Bone marrow (tissue), 2 donors: Measurements from ENCODE around the gene RFPL2.
"Not testable (repeated sequence)": the region's sequence is repeated elsewhere in the genome, so short reads cannot be mapped to it uniquely, and the experiment has no call there.

Experiments used
- DNase-seq, 2 donors: peaks; one replicate each; lab custom pipeline; 2025; lab: John Stamatoyannopoulos, UW

RFPL2 gene

DNA sequence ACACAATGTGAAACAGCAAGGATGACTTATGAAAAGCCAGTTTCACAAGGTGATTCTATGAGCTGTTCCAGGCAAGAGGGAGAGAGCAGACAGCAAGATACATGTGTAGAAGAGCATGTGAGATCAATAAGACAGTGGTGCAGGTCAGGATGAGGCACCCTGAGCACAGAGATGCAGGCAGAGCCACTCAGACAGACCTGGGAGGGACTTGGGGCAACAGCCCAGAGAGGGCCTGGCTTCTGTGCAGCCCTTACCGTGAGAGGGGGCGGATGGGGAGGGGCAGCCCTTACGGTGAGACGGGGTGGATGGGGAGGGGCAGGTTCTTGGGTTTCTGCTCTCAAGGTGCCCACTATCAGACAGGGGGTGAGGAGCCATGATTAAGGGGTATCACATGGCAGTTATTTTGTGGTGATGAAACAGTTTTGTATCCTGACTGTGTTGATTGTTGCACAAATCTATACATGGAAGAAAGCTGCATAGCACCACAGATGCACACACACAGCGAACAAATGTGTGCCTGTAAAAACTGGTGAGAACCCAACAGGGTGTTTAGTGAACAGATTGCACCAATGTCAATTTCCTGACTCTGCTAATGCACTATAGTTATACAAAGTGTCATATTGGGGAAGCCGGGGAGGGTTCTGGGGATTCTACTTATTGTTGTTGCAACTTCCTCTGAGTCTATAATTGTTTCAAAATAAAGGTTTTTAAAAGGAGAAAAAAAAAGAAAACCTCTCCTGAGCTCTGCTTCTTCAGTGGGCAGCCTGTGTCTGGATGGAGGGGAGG lies 40.6 kb downstream of the RFPL2 start:
- peak in 1 of 2 donors; percentile 8 for DNase-seq

DNA sequence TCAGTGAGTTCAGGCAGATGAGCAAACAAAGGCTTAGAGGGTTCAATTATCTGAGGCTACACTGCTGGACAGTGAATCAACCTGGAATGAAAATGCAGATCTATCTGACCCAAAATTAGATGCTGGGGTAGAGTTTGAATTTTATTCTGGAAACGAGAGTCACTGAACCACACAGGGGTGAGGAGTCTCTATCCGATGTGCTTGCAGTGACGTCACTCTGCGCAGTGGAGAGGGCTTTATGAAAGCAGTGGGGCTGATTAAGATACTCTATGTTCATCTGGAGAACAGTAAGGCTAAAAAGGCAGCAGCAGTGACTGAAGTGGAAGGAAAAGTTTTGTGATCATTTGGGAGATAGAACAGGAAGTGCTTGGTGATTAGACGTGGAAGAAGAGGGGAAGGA lies 44.5 kb downstream of the RFPL2 start:
- not testable (repeated sequence) for DNase-seq

DNA sequence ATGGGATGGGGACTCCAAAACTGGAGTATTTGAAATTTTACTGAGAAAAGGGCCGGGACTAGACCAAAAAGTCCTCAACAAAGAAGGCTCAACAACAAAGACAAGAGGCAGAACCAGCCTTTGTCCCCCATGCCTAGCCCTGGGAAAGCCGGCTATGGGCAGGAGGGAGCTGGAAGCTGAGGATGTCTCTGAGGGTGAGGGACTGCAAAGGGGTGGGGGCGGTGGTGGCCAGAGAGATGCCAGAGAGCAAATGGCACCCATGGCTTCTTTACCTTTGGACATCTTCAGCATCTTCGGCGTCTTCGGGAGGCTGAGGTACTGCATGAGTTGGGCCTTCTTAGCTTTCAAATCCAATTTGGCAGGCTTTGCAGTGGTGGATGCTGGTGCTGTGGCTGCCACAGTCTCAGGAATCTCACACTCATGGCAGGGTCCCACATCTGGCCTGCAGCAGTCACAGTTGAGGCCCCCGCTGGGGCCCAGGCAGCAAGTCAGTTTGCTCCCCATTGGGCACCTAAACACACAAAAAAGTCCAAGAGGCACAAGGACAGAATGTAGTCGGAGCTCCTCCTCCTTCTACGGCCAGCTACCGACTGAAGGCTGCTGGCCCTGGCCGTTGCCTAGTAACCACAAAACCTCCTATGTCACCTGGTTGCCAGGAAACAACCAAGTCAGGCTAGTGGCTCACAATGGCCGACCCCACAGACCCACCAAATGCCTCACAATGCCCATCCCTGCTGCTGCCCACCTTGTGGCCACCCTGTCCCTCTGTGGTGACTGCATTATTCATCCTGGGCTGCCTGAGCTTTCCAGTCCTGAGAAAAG lies 46.0 kb downstream of the RFPL2 start, which contains the start of gene C22orf42:
Gene C22orf42 (minus strand): TSS at position 592 of the 822 bp plus-strand sequence. CDS start 88 bp downstream, at position 504.
- no peak for DNase-seq

DNA sequence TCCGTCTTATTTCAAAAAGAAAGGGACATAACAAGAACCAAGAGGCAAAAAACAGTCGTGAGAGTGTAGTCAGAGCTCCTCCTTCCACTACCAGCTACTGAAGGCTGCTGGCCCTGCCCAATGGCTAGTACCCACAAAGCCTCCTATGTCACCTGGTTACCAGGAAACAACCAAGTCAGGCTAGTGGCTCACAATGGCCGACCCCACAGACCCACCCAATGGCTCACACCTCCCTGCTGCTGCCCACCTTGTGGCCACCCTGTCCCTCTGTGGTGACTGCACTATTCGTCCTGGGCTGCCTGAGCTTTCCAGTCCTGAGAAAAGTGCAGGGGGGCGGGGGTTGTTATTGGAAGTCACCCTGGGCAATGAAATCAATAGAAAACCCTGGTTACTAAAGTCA lies 47.2 kb downstream of the RFPL2 start:
- not testable (repeated sequence) for DNase-seq

DNA sequence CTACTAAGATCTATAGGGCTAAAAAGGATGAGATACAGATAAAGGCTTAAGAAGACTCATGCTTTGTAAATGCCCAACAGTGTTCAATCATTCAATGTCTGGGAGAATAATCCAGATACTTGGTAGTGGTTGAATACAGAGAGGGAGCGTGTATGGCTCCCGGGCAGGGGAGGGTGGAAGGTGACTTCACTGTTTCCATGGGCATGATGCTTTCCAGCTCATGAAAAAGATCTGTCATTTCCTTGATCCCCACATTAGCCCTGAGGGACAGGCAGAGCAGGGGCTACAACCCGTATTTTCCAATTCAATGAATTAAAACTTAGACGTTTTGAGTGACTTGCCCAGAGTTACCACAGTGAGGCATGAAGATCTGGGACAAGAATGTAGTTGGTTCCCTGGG lies 50.1 kb downstream of the RFPL2 start:
- DNase-seq: not testable (repeated sequence)

DNA sequence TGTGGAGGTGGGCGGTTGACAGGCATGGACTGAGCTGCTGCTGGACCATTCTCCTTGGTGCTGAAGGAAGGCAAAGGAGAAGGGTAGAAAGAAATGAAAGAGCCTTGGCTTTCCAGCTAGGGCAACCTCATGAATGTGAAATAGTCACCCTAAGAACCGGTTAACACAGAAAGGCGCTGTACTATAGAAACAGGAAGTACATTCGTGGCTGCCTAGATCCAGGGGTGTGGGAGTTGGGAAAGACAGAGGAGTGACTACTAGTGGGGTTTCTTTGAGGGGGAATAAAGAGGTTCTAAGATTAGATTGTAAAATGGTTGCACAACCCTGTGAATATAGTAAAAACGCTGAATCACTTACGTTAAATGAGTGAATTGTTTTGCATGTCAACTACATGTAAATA lies 53.2 kb downstream of the RFPL2 start:
- not testable (repeated sequence) for DNase-seq

DNA sequence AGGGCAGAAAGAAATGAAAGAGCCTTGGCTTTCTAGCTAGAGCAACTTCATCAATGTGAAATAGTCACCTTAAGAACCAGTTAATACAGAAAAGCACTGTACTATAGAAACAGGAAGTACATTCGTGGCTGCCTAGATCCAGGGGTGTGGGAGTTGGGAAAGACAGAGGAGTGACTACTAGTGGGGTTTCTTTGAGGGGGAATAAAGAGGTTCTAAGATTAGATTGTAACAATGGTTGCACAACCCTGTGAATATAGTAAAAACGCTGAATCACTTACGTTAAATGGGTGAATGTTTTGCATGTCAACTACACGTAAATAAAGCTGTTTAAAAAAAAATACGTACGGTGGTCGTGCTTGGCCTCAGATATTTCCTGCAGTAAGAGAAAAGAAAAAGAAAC lies 54.2 kb downstream of the RFPL2 start:
- DNase-seq: not testable (repeated sequence)

DNA sequence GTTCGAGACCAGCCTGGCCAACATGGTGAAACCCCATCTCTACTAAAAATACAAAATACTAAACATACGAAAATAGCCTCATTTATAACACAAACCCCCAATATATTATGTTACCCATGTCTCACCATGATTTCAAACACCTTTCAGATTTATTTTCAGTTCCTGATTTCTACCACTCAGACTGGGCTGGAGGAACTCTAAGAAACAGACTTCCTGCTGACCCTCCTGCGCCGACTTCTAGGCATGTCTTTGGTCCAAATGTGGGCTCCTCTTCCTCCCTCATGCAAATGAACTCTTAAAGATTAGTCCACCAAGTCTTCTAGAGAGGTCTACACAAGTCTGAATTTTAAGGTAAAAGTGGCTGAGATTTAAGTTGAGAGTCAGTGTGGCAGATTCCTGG lies 56.5 kb downstream of the RFPL2 start:
- DNase-seq: not testable (repeated sequence)

DNA sequence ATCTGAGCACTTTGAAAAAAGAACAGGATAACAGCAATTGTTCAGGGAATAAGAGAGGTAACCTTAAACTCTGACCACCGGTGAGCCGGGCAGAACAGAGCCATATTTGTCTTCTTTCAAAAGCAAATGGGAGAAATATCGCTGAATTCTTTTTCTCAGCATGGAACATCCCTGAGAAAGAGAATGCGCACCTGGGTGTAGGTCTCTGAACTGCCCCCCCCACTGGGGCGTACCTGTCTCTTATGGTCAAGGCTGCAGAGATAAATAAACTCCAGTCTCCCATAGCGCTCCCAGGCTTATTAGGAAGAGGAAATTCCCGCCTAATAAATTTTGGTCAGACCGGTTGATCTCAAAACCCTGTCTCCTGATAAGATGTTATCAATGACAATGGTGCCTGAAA lies 57.7 kb downstream of the RFPL2 start:
- DNase-seq: not testable (repeated sequence)

DNA sequence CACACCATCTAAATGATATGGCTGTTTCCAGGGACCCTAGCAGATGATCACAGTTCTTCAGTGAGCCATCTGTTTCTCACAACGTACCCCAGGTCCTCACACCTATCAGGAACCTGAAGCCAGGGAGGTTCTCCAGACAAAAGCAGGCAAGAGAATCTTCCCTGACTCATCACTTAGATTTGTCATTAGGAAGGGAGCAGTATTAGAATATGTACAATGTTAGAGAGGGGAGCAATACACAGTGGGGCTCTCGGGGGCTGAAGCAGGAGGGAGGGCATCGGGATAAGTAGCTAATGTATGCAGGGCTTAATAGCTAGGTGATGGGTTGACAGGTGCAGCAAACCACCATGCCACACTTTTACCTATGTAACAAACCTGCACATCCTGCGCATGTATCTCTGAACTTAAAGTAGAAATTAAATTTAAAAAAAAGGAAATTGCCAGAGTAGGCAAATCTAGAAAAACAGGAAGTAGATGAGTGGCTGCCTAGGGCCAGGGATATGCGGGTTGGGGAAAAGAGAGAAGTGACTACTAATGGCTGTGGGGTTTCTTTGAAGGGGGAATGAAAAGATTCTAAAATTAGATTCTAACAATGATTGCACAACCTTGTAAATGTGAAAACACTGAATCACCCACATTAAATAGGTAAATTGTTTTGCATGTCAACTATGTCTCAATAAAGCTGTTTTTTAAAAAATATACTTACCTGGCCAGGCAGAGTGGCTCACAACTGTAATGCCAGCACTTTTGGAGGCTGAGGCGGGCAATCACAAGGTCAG lies 60.2 kb downstream of the RFPL2 start:
- DNase-seq: peak; percentile 14 to 94

DNA sequence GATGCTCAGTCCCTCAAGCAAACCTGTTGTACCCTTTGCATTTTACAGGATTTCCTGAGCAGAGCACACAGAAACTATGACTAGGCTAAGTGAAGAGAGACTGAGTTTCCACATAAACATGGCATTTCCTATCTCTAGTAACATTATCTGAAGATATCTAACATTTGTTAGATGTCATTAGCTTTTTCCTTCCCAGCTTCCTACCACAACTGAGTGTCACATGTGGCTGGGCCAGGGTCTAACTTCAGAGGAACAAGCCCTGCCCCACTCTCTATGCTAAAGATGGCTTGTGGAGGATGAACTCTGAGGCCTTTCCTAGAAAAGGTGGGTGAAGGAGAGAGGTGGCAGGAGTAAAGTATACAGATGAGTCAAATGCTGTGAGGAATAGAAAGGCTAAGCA lies 62.3 kb downstream of the RFPL2 start:
- DNase-seq: no peak

DNA sequence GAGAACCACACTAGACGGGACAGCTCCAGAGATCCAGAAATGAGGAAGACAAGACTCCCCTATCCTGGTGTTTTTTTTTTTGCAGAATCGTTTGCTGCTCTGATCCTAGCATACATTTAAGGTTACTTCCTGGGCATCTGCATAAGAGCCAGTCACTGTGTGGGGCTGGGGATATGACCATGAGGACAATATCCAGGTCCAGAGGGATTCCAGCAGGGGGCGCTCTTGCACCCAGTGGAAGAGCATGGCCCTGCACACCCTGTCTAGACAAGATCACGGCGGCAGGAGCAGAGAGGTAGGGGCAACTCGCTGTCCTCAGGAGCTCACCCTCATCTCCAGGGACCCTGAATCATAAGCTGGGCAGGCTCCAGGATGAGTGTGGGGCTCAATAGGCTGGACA lies 64.2 kb downstream of the RFPL2 start:
- DNase-seq: not testable (repeated sequence)
